ENCODE results near the gene USP37. TPM values are rescaled to one million over a fixed set of nuclear protein-coding genes. Genes with fewer than 3 reads are reported as not detected.

Gene USP37
- total RNA-seq, 1 donor from 2014 or later: 25.5 TPM

DNA sequence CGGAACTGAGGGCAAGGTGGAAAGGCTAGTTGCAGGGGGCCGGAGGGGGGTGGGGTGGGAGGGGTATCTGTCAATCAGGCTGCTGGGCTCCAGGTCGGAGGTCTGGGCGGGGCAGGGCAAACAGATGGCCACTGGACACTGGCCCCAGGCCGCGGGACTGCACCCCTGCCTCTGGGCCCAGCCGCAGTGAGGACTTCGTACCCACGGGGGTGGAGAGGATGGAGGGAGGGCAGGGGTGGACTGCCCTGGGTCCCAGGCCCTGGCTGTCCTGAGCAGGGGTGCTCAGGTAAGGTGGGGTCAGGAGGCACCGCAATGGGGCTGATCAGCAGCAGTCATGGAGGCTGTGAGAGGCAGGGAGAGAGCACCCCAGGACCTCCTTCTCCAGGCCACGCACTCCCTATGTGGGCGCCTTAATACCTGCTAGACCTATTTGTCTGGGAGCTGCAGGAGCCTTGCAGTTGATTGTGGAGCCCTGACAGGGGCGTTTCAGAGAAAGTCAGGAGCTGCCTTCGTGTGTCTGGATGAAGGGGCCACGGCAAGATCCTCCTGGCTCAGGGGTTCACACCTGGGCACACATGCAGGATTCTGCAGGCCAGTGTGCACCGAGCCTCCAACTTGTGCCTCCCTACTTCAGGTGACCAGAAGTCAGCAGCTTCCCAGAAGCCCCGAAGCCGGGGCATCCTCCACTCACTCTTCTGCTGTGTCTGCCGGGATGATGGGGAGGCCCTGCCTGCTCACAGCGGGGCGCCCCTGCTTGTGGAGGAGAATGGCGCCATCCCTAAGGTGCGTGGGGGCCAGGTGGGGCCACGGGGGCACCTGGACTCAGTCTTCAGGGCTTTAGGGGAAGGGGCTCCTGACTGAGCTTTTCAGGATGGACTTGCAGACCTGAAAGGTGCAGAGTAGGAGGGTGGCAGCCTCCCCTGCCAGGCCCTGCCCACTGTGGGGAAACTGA, 166.9 kb downstream of the USP37 start:
- TF ChIP-seq, protein P1, sequence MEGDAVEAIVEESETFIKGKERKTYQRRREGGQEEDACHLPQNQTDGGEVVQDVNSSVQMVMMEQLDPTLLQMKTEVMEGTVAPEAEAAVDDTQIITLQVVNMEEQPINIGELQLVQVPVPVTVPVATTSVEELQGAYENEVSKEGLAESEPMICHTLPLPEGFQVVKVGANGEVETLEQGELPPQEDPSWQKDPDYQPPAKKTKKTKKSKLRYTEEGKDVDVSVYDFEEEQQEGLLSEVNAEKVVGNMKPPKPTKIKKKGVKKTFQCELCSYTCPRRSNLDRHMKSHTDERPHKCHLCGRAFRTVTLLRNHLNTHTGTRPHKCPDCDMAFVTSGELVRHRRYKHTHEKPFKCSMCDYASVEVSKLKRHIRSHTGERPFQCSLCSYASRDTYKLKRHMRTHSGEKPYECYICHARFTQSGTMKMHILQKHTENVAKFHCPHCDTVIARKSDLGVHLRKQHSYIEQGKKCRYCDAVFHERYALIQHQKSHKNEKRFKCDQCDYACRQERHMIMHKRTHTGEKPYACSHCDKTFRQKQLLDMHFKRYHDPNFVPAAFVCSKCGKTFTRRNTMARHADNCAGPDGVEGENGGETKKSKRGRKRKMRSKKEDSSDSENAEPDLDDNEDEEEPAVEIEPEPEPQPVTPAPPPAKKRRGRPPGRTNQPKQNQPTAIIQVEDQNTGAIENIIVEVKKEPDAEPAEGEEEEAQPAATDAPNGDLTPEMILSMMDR (IDR thresholded peaks at IDR 0.05; ENCODE audit: unreplicated experiment): no peak
- Mint-ChIP-seq H3K36me3 (ENCODE audit: insufficient read depth) (peaks cover 3% of the 10 kb centered on the region), H3K9me3 (ENCODE audit: low read depth) (no peaks in the 10 kb centered on the region), H3K27ac (no peak overlapping the region), H3K4me3 (ENCODE audit: low read depth) (peak overlapping the region; percentile 91), H3K27me3 (no peaks in the 10 kb centered on the region), H3K4me1 (ENCODE audit: low read depth) (peaks cover 18% of the 10 kb centered on the region)
- DNase-seq (ENCODE audit: low spot score, unreplicated experiment): no peak

Small RNA genes lying within 50 kb of the gene (microRNA-seq; reads per million reads assigned to microRNA genes)
- 17,631 reads per million, percentile 96 among the genes with 10 or more reads in this experiment for gene MIR26B (ENCODE audit: borderline number of aligned reads, unreplicated experiment)

Other genes with a start within 250 kb of the USP37 start
- 3.3 and 3.8 TPM in 2 replicates for gene CATIP, start 211.5 kb downstream of the USP37 start, total RNA-seq
- gene SLC11A1, start 186.1 kb downstream of the USP37 start, total RNA-seq: 0.33 and 0.34 TPM in 2 replicates
- gene CTDSP1, start 168.5 kb downstream of the USP37 start, total RNA-seq: 102 and 108 TPM in 2 replicates
- 281 and 305 TPM in 2 replicates for gene VIL1, start 149.2 kb downstream of the USP37 start, total RNA-seq
- gene CNOT9, start 488 bp upstream of the USP37 start, total RNA-seq: 71.0 and 72.3 TPM in 2 replicates
- gene PLCD4, start 39.5 kb upstream of the USP37 start, total RNA-seq: 0.38 and 0.62 TPM in 2 replicates
- gene ZNF142, start 91.3 kb upstream of the USP37 start, total RNA-seq: 42.2 and 43.1 TPM in 2 replicates
- 45.8 and 49.9 TPM in 2 replicates for gene BCS1L, start 91.3 kb upstream of the USP37 start, total RNA-seq
- gene RNF25, start 103.7 kb upstream of the USP37 start, total RNA-seq: 27.1 and 28.7 TPM in 2 replicates
- gene STK36, start 103.7 kb upstream of the USP37 start, total RNA-seq: 137 and 138 TPM in 2 replicates
- gene TTLL4, start 142.5 kb upstream of the USP37 start, total RNA-seq: 92.1 and 93.4 TPM in 2 replicates
- gene CYP27A1, start 213.8 kb upstream of the USP37 start, total RNA-seq: 15.1 and 16.4 TPM in 2 replicates

Measured in progenitor cell of endocrine pancreas (in vitro differentiated cells).